Measurements from ENCODE around the gene NFATC2IP. TPM values are rescaled to one million over a fixed set of nuclear protein-coding genes. Genes with fewer than 3 reads are reported as not detected.

The NFATC2IP gene
- total and polyA plus RNA-seq, 9 of the 15 experiments (the other 6 are each of a cell fraction or from before 2014, with no cell fraction given), result 15.6 to 106 (median 46.9) TPM

DNA sequence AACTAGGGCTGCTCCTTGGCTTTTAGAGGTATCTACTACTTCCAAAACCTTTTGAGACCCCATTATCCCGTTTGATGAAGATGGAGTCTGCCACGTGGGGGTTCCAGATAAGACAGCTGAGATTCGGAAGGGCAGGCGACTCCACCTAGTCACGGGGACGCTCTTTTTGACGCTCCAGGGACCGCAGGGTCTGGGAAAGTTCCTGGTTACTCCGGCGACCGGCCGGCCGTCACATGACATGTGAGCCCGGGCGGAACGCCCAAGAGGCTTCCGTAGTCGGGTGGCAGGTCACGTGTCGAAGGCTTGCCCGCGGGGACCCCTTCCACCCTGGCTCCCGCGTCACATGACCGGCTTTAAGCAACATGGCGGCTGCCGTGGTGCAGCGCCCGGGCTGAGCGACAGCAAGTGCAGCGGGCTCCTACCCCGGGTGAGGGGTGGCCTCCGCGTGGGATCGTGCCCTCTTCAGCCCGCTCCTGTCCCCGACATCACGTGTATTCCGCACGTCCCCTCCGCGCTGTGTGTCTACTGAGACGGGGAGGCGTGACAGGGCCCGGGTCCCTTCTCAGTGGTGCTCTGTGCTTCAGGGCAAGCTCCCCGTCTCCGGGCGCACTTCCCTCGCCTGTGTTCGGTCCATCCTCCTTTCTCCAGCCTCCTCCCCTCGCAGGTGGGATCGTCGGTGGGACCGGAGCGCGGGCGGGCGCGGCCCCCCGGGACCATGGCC is 23.9 kb downstream of the NFATC2IP start, which contains the start of gene SPNS1 (continued):
- peak; percentile 94 for TF ChIP-seq CBX1 (IDR thresholded peaks at IDR 0.05; ENCODE audit: low read depth)
- TF ChIP-seq ZZZ3 (IDR thresholded peaks at IDR 0.05), result peak; percentile 76; the same call in 1 of the 2 replicates
- TF ChIP-seq, protein P1, sequence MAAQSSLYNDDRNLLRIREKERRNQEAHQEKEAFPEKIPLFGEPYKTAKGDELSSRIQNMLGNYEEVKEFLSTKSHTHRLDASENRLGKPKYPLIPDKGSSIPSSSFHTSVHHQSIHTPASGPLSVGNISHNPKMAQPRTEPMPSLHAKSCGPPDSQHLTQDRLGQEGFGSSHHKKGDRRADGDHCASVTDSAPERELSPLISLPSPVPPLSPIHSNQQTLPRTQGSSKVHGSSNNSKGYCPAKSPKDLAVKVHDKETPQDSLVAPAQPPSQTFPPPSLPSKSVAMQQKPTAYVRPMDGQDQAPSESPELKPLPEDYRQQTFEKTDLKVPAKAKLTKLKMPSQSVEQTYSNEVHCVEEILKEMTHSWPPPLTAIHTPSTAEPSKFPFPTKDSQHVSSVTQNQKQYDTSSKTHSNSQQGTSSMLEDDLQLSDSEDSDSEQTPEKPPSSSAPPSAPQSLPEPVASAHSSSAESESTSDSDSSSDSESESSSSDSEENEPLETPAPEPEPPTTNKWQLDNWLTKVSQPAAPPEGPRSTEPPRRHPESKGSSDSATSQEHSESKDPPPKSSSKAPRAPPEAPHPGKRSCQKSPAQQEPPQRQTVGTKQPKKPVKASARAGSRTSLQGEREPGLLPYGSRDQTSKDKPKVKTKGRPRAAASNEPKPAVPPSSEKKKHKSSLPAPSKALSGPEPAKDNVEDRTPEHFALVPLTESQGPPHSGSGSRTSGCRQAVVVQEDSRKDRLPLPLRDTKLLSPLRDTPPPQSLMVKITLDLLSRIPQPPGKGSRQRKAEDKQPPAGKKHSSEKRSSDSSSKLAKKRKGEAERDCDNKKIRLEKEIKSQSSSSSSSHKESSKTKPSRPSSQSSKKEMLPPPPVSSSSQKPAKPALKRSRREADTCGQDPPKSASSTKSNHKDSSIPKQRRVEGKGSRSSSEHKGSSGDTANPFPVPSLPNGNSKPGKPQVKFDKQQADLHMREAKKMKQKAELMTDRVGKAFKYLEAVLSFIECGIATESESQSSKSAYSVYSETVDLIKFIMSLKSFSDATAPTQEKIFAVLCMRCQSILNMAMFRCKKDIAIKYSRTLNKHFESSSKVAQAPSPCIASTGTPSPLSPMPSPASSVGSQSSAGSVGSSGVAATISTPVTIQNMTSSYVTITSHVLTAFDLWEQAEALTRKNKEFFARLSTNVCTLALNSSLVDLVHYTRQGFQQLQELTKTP (IDR thresholded peaks at IDR 0.05; ENCODE audit: low read depth in 1 of 2, partially characterized antibody in 2 of 2), result peak; percentile 15 to 86
- peak in 1 of 2 experiments; percentile 54; a peak in 1 of 4 replicates for TF ChIP-seq ZNF318 (IDR thresholded peaks at IDR 0.05; ENCODE audit: borderline replicate concordance in 1 of 2, low read depth in 1 of 2)
- TF ChIP-seq NONO (IDR thresholded peaks at IDR 0.05; ENCODE audit: low read depth in 2 of 2, low read length in 1 of 2), result peak in 1 of 2 experiments; percentile 32; a peak in 1 of 4 replicates
- TF ChIP-seq ETV5 (CRISPR knock-in tag; IDR thresholded peaks at IDR 0.05; ENCODE audit: low read depth), result peak; percentile 32; the same call in 1 of the 2 replicates
- TF ChIP-seq MYNN (IDR thresholded peaks at IDR 0.05), result peak; percentile 79; the same call in 1 of the 2 replicates
- TF ChIP-seq MYNN (CRISPR knock-in tag; IDR thresholded peaks at IDR 0.05), result no peak
- TF ChIP-seq ZBTB33 (CRISPR knock-in tag; IDR thresholded peaks at IDR 0.05), result 0 out of 2 replicates have a peak, but pooled peaks have one; percentile 38

Data from K562 (cell line).